ENCODE results near the gene TFR2.

The TFR2 gene

DNA sequence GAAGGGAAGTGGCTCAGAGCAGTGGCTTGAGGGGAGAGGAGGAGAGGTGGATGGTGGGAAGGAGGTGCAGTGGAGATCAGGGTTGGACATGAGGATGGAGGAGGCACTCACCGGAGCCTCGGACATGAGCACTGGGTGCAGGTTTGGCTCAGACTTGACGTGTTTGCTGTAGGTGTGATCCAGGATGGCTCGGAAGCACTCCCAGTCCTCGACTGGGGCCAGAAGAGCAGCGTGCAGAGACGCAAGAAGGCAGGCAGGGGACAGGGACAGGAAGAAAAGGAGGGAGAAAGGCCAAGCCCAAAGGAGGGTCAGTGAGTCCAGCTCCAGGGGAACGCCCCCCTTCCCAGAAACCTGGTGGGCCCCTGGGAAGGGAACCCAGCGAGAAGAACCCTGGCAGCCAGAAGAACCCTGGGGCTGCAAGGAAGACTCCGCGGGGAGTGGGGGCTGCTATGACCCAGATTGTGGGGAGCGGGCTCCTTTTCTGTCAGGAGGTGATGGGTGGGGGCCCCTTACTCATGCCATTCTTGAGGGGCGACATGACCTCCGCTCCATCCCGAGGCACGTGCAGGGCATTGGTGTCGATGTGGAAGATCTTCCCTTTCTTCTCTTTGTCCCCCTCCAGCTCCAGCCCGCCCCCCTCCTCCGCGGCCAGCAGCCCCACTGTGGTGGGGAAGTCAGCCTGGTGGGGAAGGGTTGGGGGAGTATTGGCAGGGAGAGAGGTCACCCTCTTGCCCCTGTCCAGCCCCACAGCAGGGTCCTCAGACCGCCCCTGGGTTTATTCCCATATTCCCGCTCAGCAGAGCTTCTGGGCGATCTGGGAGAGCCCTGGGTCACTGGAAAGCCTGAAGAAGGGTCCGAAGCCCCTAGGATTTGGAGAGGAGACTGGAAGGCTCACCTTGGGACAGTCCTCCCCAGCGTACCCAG, 13.8 kb upstream of the TFR2 start:
- no peak for DNase-seq (ENCODE audit: low read depth in 2 of 2)

DNA sequence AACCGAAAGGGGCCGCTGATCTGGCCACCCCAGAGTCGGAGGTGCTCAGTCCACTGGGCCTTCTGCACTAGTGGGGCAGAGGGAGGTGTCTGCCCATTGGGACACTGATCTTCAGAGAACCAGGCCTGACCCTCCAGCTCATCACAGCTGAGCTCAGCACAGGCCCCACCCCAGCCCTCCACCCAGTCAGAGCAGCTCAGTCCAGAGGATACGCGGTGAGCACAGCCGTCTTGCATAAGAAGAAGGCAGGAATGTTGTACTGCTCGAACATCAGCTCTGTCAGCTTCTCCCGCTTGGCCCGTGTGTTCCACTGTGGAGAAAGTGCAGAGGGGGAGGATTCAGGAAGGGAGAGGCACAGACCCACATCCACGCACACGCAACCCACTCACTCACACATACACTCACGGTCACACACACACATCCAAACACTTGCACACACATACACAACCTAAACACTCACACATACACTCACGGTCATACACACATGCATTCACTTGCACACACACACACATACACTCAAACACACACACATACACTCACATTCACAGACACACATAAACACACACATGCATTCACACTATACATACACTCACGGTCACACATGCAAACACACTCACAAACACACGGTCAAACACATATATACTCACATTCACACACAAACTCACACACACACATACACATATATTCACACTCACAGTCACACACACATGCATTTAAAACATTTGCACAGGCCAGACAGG, 8.6 kb upstream of the TFR2 start:
- no peak for DNase-seq (ENCODE audit: low read depth in 2 of 2)

DNA sequence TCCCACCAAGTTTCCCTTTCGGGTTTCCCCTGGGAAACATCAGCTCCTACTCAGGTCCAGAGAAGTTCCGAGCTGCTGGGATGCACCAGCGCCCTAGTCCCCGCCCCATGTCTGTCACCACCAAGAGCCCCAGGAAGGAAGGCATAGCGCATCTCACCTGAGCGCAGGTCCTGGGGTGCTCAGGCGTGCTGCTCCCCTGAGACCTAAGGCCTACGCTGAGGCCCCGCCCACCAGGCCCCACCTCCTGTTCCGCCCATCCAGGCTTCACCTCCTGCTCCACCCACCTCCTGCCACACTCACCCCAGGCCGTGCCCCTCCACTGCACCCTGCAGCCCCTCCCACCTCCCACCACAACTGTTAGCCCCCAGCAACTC, 1.2 kb upstream of the TFR2 start:
- peak in 1 of 2 donors; percentile 30 for DNase-seq (ENCODE audit: low read depth in 2 of 2)

DNA sequence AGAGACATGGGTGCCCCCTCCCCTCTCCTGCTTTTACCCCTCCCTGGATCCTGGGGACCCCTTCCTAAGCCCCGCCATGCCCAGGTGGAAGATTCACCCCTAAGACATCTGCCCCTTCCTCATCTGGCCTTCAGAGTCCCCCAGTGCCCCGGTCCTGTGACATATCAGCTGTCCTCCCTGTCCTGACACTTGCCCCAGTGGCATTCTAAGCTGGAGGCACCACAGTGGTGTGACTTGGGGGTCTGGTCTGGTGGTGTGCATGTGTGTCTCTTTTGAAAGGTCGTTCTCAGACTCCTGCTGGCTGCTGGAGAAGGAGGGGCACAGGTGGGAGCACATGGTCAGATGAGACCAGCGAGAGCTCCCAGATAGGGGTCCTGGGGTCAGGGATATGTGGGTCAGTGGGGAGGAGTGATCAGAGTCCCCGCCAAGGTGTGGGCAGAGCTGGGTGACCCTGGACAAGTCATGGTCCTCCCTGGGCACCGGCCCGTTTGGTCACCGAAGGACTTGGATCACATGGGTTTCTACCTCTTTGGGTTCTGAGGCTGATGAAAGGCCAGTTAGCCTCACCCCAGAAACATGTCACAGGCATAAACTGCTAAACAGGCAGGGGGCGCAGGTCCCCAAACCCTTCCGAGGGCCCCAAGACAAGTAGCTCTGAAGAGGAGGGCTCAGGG, 645 bp upstream of the TFR2 start:
- DNase-seq (ENCODE audit: low read depth in 2 of 2): no peak

DNA sequence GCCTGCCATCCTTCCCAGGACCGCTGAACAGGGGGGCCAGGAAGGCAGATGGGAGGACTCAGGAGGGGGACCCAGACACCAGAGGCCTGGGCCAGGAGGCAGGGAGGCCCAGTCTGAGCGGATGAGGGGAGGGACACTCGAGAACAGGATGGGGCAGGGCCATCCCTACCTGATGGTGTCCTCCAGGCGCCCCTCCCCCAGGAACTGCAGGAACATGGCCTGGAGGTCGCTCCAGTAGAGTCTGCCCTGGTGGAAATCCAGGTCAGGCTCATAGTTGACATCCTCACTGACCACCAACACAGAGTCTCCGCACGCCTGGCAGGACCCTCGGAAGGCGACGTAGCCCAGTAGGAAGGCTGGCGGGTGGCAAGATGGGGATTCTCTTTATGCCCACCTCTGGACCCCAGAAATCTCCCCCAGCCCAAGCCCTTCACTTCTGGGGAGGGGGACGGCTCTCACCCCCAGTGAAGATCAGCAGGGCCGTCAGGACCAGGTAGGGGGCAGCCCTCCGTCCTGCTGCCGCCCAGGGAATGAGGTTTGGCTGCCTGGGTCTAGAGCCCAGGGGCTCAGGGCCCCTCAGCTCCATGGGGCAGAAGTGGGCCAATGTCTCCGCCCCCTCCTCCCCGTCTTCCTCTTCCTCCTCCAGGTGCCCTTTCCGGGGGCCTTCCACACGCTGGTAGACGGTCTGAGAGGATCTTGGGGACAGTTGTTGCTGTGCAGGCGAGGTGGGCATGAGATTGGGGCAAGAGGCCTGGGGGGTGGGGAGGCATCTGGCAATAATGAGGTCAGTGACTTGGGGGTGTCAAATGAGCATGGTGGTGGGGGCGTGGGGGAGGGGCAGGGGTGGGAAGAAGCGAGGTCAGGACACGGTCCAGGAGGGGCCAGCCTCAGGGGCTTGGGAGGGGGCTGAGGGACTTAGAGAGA, 573 bp downstream of the TFR2 start:
- no peak for DNase-seq (ENCODE audit: low read depth in 2 of 2)

DNA sequence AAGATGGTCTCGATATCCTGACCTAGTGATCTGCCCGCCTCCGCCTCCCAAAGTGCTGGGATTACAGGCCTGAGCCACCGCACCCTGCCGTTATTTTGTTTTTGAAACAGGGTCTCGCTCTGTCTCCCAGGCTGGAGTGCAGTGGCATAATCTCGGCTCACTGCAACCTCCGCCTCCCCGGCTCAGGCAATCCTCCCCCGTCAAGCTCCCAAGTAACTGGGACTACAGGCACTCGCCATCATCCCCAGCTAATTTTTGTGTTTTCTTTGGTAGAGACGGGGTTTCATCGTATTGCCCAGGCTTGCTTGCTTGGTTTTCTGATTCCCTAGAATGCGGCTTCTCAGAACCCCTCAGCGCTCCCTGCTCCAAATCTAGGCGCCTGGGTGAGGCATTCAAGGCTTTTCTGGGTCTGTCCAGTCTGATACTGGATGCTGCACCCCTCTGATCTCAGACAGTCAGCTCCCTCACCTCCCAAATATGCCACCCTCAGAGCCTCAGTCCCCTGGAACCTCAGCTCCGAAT, 1.3 kb downstream of the TFR2 start:
- DNase-seq (ENCODE audit: low read depth in 2 of 2): no peak

DNA sequence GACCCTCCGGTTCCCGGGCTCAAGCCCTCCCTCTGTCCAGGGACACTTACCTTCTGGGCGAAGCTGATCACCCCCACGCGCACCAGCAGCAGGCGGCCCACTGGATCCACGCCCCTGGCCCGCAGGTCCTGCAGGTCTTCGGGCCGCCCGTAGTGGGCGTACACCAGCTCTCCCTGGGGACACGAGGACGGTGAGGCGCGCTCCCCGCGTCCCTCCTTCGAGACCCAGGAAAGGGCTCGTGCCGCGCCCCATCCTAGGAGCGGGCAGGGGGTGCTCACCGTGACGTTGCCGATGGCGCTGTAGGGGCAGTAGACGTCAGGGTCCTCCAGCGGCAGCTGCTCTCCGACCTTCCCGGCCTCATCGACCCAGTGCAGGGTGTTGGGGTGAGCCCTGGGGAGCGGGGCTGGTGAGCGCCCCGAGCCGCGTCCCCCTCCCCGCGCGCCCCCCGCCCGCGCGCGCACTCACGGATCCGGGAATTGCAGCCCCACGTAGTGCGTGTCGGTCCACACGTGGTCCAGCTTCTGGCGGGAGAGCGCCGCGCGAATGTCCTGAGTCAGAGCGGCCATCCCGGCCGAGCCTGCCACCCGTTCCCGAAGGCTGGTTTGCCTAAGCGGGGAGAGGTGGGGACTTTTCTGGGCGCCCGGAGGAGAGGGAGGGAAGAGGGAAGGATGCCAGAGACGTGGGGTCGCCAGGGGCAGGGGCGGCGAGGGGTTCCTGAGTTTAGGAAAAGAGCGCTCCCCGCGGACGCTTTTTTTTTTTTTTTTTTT, 8.2 kb downstream of the TFR2 start:
- DNase-seq (ENCODE audit: low read depth in 2 of 2): peak in 1 of 2 donors; percentile 56

DNA sequence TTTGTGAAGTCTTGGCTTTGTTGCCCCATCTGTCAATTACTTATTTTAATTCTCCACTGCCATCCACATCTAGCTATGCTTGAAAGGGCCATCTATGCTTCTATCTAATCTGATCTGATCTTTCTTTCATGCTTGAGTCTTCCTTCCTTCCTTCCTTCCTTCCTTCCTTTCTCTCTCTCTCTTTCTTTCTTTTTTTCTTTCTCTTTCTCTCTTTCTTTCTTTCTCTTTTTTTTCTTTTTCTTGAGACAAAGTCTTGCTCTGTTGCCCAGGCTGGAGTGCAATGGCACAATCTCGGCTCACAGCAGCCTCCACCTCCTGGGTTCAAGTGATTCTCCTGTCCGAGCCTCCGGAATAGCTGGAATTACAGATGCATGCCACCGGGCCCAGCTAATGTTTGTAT, 11.3 kb downstream of the TFR2 start:
- DNase-seq (ENCODE audit: low read depth in 2 of 2): no peak

DNA sequence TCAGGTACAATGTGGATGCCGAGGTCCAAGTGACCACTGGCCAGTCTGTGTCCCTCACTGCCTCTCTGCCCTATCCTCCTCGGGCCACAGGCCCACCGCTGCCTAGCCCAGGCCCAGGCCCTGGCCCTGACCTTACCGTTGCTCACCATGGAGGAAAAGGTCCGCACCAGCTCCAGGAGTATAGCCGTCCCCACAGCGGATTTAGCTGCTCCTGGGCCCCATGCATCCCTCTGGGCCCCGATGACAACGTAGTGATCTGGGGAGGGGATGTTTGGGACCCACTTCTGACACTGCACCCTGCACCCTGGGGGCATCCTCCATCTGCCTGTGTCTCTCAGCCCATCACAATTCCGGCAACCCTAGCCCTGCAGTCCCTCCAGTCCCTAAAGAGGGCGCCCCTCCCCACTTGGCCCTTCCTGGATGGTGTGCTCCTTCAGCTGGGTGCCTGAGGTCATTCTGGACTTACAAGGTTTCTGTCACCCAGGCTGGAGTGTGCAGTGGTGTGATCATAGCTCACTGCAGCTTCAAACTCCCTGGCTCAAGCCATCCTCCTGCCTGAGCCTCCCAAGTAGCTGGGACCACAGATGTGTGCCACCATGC, 12.1 kb downstream of the TFR2 start:
- no peak for DNase-seq (ENCODE audit: low read depth in 2 of 2)

DNA sequence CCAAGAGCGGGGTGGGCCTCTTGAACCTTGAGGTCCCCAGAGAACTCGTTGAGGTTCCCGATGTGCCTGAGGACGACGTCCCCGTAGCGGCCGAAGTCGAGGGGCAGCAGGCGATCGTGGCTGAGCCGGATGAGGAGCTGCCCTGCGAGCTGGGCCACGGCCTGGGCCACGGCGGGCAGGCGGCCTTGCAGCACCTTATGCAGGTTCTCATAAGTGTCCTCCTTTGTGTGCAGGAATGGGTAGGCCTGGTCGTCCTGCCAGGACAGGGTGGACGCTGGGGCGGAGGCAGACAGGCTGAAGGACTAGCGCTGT, 14.2 kb downstream of the TFR2 start:
- DNase-seq (ENCODE audit: low read depth in 2 of 2): no peak

DNA sequence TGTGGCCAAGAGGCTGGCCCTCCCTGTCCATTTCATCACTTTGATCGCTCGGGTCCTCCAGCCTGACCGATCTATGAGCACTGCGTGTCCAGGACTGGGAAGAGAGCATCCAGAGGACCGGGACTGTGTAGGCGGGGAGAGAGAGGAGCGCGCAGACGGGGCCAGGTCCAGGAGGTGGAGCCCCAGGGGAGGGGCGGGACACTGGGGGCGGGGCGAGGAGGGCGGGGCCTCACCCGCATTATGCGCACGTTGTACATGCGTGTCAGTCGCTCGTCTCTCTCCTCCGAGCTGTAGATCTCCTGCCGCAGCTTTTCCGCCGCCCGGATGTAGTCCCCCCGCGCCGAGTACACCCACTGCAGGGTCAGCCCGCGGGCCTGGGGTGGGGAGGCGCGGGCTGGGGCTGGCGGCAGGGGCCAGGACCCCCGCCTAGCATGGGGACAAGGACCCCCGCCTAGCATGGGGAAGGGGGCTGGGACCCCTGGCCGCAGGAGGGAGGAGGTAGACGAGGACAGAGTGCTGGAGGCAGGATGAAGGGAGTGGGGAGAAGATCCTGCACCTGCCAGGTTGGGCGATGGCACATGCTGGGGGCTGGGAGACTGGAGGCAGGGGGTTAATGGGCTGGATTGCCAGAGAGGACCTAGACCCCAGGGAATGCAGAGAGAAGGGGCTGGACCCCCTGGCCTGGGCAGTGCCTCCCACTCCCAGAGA, 14.7 kb downstream of the TFR2 start:
- peak; percentile 85 to 88 for DNase-seq (ENCODE audit: low read depth in 2 of 2)

DNA sequence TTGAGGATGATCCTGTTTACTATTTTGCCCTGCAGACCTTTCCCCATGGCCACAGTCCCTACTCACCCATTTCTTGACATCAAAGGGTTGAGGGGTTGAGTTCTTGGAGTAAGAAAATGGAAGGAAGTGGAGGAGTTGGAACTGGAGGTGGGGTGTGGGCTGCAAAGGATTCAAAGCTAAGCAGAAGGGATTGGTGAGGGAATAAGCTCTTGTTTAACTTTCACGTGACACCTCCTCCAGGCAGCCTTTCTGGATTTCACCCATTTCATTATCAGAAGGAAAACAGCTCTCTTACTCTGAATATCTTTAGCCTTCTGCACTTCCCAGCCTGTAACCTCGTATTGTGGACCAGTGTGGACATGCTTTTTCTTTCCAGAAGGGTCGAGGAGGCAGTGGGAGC, 15.3 kb downstream of the TFR2 start:
- DNase-seq (ENCODE audit: low read depth in 2 of 2): no peak

DNA sequence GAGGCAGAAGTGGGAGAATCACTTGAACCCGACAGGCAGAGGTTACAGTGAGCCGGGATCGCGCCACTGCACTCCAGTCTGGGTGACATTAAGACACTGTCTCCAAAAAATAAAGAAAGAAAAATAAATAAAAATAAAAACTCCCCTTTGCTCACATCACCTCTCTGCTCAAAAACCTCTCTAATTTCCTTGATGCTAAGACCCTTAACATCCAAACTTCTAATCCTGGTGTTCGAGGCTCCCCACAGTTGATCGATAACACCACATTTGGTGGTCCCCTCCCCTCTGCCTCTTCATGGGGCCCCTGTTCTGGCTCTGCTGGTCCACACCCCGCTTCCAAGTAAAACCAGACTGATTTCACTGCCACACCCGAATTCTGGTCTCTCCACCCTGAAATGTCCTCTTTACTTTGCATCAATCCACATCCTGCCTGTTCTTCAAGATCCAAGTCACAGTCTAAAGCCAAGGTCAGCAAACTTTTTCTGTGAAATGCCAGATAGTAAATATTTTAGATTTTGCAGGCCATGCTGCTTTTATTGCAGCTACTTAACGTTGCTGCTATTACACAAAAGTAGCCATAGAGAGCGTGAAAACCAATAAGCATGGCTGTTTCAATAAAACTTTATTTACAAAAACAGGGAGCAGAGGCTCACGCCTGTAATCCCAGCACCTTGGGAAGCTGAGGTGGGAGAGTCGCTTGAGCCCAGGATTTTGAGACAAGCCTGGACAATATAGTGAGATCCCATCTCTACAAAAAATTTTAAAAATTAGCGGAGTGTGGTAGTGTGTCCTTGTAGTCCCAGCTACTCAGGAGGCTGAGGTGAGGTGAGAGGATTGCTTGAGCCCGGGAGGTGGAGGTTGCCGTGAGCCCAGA, 17.2 kb downstream of the TFR2 start:
- no peak for DNase-seq (ENCODE audit: low read depth in 2 of 2)

DNA sequence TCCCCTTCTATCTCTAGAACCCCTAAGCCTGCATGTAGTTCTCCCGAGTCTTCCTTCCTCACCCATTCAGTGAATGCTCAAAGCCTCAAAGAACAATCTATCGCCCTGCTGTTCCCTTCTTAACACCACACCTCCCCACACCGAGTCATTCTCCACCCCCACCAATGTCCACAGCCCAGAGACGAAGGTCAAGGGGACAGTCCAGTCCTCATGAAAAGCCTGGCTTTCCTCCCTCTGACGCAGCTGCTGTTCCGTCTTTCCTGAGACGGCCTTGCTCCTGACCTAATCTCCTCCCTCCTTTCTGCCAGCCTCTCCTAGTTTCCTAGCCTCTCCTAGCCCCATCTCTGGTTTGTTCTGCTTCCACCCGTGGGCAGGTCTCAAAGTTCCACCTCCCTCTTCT, 19.8 kb downstream of the TFR2 start:
- DNase-seq (ENCODE audit: low read depth in 2 of 2): no peak

DNA sequence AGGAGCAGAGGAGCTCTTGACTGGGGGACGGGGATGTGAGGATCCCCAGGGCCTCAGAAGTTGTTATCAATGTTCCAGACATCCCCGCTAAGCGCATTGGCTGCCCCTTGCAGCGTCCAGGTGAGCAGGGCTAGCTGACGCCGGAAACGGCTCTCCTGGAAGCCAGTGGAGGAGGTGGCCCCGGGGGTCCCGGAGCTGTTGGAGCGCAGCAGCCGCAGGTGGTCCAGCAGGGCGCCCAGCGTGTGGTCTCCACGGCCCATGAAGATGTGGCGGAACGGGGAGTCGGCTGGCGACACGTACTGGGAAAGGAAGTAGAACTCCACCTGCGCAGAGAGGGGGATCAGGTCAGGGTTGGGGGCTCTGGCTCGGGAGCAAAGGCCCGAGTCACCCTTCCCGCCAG, 20.5 kb downstream of the TFR2 start:
- no peak for DNase-seq (ENCODE audit: low read depth in 2 of 2)

DNA sequence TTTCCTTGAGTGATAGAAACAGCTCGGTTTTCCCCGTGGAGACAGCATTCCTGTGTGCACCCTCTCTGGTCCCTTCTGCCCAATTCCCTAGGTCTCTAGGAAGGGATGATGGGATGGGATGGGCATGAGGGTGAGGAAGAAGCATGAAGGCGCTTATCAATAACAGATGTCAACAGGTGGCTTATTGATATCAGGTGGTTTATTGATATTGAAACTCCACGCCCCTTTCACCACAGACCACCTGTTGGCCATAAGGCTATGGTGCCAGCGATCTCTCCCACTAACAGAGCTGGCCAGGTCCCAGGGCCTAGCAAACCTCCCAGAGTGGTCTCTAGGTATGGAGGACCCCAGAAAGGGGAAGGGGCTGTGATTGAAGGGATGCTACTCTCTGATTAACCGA, 21.1 kb downstream of the TFR2 start:
- DNase-seq (ENCODE audit: low read depth in 2 of 2): no peak

DNA sequence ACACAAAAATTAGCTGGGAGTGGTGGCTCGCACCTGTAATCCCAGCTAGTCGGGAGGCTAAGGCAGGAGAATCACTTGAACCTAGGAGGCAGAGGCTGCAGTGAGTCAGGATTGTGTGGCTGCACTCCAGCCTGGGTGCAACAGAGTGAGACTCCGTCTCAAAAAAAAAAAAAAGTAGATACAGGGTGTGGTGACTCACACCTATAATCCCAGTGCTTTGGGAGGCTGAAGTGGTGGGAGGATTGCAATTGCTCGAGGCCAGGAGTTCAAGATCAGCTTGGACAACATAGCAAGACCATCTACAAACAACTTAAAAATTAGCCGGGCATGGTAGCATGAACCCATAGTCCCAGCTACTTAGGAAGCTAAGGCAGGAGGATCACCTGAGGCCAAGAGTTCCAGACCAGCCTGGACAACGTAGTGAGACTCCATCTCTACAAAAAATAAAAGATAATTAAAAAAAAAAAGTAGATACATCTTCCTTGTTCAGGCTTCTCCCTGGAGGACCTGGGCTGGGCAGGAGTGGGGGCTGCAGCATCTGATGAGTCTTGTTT, 27.0 kb downstream of the TFR2 start:
- no peak for DNase-seq (ENCODE audit: low read depth in 2 of 2)

DNA sequence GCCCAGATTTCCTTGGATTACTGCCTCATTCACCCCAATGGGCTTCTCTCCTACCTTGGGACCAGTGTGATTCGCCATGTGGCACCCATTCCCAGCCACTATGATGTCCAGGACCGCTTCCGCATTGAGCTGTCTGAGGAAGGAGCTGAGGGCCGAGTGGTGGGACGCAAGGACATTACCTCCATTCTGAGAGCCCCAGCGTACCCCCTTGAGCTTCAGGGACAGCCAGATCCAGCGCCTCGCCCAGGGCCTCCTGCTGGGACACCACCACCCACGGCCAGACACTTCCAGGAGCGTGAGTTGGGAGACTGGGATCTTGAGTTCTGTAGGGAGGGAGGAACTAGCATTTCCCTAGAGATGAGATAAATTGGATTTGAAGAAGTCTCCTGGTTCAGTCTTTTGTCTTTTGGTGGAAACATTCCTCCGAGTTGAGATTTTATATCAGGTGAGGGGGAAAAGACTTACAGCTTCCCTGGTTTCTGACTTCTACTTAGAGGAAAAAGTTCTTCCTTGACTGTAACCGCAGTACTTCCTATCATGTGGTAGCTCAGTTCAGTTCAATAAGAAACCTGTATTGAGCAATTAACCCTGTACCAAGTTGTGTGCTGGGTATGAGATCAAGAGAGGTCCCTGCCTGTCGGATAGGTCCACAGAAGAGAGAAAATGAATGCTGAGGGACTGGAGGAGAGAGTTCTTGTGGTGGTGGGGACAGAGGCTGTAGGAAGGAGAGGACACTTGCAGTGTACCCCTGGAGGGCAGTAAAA, 27.8 kb downstream of the TFR2 start:
- no peak for DNase-seq (ENCODE audit: low read depth in 2 of 2)
